Measurements from ENCODE around the gene BPIFB2.

BPIFB2 gene

DNA sequence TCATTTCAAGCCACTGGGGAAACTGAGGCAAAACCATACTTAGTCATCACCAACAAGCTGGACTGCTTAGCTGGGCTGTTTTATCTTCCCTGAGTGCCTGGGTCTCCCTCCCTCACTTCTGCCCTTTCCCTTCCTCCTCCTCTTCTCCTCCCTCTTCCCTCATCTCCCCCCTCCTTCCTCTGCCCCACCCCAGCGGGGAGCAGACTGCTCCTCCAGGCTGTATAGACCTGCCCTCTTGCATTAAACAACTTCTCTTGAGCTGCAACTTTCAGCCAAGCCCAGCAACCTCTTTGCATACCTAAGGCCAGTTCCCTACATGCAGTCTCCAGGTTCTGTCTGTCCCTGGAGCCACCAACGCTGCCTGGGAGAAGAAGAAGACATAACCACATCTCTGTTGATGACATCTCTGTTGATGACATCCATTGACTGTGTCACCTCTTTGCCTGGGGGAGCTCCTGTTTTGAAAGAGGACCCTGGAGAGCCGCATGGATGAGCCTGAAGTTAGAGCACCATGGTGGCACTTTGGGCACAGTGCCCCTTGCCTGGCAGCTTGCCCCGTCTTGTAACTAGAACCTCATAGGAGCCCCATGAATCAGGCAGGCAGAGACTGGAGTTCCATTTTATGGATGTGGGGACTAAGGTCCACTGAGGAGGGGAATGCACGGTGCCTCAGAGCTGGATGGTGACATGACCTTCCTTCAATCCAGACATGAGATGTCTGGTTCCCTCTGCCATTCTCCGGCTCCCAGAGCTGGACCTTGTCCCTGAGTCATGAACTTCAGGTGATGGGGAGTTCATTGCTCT is 16.1 kb downstream of the BPIFB2 start:
- no peak for DNase-seq

DNA sequence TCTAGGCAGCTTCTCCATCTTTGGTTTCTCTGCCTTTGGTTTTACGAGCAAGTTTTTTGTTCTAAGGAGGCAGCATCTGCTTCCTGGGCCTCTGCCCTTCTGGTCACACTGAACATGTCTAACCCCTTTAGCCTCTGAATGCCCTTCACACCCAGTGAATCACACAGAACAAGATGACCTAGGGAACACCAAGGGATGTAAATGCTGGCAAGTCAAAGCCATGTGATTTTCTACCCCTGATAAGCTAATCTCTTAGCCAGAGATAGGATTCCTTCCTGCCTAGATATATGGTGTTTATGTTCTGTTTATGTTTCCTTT is 16.7 kb downstream of the BPIFB2 start:
- DNase-seq, result no peak

DNA sequence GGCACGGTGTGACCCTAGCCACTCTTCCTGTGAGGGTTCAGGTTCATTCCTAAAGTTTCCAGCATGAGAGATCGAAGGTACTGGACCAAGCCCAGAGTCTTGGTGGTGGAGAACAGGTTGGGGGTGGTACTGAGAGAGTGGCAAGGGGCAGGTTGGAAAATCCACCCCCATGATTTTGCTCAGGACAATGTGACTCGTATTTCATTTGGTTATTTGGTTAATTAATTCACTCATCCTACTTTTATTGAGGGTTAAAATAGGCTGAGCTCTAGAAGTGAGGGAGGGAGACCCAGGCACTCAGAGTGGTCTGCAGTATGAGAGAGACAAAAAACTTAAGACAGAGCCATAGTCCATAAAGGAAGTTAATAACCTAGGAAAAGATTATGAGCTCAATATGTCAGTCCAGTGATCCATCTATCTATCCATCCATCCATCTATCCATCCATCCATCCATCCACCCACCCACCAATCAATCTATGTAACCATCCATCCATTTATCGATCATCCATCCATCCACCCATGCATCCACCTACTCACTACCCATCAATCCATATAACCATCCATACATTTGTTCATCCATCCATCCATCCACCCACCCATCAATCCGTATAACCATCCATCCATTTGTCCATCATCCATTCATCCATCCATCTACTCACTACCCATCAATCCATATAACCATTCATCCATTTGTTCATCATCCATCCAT is 17.3 kb downstream of the BPIFB2 start:
- no peak for DNase-seq

DNA sequence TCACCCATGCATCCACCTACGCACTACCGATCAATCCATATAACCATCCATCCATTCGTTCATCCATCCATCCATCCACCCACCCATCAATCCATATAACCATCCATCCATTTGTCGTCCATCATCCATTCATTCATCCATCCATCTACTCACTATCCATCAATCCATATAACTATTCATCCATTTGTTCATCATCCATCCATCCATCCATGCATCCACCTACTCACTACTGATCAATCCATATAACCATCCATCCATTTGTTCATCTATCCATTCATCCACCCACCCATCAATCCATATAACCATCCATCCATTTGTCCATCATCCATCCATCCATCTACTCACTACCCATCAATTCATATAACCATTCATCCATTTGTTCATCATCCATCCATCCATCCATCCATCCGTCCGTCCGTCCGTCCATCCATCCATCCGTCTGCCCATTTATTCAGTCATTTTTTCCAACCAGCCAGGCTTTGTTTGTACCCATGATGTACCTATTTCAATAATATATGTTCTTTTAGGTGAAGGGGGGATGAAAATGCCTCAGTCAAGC is 17.9 kb downstream of the BPIFB2 start:
- DNase-seq, result no peak

DNA sequence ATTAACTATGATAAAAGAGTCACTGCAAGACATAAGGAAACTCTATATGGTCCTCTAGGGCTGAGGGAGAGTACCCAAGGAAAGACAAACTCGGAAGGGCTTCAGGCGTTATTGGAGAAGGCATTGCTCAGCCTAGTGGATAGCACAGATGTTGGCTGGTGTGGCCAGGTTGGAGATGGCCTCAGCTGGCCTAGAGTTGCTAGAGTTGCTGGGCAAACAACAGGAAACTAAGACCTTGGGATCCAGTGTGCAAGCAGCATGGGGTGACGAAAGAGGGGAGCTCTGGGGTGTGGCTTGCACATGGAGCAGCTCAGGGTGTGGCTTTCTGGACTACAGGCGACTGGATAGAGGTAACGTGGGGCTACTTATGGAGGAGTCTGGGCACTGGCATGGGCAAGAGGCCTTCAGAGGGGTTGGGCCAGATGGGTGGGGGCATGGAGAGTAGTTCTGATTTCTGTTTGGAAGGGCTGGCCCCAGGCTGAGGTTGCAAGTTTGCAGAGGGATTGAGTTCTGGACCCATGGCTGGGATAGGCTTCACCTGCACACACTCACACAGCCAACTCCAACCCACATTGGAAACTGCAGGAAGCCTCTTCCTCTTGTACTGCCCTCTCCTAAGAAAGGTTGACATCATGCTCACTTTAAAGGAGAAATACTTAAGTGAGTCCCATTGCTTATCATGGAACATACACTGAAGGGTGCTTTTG is 18.7 kb downstream of the BPIFB2 start:
- no peak for DNase-seq

DNA sequence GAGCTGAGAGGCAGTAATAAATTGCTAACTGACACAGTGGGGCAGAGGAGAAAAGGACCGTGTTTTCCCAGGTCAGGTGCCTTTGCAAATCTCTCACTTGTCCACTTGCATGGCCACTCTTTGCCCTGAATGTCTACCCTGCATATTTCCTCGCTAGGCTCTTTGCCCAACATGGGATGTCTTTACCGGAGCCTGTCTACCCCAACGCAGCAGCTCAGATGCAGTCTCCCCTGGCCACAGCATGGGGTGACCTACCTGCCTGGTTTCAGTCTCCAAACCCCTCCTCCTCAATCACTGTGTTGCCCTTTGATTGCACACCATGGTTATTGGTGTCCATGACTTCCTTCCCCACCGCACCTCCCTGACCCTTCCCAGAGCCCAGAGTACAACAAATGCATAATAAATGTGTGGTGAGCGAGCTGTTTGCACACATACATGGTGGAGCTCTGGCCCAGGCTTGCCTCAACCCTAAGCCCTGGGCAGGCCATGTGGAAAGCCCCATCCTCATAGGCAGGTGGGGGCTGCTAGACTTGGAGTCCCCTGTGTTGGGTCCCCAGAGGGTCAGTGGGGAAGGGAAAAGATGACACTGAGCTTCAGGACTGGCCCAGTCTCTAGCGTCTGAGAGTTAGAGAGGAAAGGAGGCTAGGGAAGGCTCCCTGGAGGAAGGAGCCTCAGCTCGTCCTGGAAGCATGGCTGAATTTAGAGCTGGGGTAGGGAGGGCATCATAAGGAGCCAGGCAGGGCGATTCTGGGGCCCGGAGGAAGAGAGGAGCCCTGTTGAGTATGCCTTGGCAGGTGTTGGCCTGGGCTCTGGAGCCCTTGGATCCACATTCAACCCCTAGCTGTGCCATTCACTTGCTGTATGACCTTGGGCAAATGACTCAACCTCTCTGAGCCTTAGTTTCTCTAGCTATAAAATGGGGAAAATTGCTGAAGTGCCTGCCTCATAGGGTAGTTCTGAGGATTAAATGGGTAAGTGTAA is 19.6 kb downstream of the BPIFB2 start:
- no peak for DNase-seq

DNA sequence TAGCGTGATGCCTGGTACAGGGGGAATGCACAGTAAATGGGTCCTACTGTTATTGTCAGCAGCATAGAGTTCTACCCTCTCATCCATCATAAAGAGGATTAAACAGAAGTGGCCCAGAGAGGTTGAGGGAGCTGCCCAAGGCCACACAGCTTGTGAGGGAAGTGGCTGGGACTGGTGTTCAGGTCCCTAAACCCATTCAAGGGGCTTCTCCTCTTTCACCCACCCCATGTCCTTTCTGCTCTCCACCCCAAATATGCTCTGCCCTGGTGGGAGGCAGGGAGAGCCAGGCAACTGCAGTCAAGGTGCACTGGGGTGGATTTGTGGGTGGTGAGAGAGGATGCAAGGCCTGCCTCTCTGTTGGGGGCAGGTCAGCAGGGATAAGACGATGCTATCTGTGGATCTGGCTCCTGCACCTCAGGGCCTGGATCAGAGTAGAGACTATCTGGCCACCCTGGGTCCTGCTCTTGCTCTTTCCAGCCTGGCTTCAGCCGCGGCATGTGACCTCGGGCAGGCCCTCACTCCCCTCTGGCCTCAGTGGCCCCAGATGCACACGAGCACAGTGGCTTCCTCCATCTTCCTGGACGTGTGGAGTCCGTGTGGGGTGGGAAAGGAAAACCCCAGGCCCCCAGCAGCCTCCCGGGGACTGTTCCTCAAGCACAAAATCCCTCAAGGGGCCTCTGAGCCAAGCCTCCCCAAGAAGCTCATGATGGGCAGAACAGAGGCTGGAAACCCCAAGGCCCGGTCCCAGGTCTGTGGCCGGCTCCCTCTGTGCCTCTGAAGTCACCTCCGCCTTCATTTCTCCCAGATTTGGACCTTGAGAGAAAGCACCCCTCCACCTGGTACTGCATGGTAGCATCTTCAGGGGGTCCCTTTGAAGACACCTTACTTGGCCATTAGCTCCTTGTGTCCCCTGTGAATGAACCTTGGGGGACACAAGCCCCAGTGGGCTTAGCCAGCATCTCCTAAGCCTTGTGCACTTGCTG is 20.6 kb downstream of the BPIFB2 start:
- no peak for DNase-seq

DNA sequence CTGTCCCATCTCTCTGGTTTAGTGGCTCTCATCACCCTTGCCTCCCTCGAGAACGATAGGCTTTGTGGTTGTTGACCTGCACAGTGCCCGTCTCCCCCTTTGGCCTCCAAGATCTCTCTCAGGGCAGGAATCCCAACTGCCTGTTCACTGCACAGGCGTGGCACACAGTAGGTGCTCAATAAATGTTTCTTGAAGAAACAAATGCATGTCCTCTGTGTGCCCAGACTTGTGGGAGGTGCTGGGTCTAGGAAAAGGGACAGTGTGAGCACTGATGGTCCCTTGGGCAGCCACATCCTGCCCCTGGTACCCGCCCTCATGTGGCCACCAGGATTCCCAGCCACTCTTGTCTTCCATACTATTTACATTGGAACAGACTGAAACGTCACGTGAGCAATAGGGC is 21.4 kb downstream of the BPIFB2 start:
- DNase-seq, result no peak

DNA sequence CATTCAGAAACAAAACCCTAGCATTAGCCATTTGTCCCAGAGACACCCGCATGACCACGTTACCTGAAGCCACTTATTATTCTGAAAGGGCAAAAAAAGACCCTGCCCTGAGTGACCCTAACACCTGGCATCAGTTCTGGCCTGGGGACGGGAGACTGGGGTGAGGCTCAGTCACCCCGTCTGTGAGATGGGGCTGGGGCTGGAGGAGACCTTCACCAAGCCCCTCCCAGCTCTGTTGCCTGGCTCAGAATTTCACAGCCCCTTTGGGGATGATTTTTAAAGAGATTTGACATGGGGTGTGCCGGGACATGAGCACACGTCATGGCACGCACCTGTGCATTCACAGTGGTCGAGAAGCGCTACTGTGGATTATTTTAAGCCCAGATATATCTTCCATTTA is 22.6 kb downstream of the BPIFB2 start:
- no peak for DNase-seq

DNA sequence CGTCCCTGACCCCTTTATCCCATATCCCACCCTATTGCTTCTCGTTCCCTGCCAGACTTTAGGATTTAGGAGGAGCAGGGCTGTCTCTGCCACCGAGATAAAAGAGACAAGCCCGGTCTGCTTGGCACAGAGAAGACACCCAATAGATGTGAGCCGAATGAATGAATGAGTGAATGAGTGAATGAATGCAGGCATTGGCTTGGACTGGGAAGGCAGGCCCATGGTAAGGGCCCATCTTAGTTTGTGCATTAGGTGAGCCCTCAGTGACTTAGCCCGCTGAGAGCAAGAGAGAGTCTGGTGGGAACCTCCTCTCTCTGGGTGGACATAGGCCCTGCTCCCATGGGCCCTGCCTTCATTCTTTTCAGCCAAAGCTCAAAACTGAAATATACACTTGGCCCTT is 23.1 kb downstream of the BPIFB2 start:
- DNase-seq, result no peak

DNA sequence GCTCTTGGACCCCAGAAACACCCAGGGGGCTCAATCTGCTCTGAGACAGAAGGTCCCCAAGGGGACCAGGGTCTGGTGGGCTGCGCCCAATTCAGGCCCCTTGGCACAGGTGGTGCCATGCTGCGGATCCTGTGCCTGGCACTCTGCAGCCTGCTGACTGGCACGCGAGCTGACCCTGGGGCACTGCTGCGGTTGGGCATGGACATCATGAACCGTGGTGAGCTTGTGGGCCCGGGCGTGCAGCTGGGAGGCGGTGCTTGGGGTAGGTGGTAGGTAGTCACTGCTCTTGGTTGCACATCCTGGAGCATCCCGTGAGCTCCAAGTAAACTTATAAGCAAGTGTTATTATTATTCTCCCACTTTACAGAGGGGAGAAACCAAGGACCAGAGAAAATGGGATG is 24.0 kb downstream of the BPIFB2 start, which contains the start of gene BPIFB6:
Gene BPIFB6, plus strand, starts transcription at position 118 of the 400 bp plus-strand sequence. Its CDS starts 0 bp downstream, at position 118.
- DNase-seq, result no peak

DNA sequence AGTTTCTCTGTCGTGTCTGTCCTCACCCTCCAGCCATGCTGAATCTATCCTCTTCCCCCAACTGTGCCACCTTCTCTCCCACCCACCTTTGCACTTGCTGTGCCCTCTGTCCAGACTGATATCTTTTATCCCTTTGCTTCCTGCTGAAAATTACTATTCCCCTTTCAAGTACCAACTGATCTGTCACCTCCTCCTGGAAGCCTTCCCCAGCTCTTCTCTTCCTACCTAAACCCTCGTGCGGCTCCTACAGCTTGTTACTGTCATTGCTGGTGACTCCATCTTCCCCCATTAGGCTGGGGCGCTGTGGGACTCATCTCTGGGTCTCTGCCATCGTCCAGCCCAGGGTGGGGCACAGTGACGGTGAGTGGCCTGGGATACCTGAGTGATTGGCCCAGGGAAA is 25.1 kb downstream of the BPIFB2 start:
- no peak for DNase-seq

DNA sequence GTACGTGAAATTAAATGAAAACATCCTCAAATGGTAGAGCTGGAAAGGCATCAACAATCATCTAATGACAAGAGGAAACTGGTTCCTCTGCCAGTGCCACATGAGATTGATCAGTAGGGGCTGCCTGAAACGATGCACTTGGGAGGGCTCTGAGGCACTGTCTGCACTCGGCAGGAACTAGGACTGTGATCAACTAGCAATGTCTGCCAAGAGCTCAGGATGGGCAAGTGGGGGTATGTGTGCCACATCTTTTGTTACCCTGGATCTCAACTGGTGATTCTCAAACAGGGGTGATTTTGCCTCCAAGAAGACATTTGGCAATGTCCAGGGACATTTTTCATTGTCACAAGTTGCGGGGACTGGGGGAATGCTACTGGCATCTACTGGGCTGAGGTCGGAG is 25.9 kb downstream of the BPIFB2 start:
- DNase-seq, result no peak

DNA sequence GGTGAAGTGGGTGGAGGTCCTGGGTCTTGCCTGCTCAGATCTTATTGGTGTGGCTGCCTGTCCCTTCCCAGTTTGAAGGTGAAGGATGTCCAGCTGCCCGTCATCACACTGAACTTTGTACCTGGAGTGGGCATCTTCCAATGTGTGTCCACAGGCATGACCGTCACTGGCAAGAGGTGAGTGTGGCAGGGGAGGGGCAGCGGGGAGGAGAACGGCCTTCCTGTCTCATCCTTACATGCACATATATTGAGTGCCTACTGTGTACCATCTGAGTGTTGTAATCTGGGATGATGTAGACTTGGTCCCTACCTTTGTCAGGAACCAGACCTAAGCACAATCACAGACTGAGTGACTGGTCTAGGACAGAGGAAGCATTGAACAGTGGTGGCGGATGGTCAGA is 26.6 kb downstream of the BPIFB2 start:
- no peak for DNase-seq

DNA sequence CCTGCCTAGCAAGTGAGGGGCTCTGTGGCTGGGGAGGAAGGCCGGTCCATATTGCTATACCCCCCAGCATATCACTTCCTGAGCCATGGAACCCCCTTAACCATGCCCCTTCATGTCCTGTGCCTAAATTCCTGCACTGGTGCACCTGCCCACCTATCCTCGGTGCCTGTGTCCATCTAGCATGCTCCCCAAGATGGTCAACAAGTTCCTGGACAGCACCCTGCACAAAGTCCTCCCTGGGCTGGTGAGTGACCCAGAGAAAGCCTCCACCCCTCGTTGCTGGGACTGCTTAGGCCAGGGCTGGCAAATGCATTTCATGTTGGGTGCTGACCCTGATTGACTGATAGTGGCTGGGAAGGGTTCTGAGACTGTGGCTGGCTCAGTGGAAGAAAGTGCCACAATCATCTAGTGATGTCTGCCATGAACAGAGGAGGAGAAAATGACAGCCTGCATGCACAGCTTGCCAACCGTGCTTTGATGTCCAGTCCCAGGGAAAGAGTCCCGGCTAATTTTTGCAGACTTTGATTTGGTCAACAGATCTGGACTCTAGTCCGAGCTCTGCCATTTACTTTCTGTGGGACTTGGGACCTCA is 27.5 kb downstream of the BPIFB2 start:
- DNase-seq, result no peak

DNA sequence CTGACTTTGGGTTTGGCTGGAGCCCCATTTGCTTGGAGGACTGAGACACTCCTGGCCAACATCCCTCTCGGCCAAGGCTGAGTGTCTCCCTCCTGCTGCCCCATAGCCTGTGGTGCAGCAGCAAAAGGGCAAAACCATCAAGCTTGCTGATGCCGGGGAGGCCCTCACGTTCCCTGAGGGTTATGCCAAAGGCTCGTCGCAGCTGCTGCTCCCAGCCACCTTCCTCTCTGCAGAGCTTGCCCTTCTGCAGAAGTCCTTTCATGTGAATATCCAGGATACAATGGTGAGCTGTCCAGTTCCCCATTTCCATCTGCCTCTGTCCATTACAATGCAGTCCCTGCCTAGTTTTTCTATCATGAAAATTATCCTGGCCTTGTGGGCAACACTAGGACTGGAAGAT is 30.0 kb downstream of the BPIFB2 start:
- DNase-seq, result no peak

DNA sequence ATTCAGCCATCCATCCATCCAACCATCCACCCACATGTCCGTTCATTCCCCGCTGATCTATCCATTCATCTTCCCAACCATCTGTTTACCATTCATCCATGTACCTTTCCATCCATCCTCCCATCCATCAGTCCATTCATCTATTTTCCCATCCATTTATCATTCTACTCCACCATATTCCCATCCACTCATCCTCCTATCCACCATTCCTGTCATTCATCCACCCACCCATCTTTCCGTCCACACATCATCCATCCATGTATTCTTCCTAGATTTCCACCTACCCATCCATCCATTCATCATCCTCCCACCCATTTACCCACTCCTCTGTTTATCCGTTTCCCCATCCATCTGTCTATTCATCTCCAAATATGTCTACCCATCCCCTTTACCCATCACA is 30.7 kb downstream of the BPIFB2 start:
- DNase-seq, result no peak

DNA sequence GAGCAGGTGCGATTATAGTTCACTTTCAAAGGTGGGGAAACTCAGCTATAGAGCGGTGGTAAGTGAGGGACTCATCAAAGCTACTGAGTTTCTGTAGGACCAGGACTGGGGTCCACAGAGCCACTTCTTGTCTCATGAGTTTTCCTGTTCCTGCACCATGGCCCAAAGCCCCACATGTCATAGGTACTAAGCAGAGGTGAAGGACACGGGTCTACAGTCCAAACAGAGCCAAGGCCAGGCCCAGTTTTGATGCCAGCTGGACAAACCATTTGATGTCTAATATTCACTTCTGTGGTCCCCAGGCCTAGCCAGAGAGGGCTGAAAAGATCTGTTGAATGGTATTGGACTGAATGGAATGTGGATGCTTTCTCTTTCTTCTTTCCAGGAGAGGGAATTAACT is 34.9 kb downstream of the BPIFB2 start:
- DNase-seq, result no peak

DNA sequence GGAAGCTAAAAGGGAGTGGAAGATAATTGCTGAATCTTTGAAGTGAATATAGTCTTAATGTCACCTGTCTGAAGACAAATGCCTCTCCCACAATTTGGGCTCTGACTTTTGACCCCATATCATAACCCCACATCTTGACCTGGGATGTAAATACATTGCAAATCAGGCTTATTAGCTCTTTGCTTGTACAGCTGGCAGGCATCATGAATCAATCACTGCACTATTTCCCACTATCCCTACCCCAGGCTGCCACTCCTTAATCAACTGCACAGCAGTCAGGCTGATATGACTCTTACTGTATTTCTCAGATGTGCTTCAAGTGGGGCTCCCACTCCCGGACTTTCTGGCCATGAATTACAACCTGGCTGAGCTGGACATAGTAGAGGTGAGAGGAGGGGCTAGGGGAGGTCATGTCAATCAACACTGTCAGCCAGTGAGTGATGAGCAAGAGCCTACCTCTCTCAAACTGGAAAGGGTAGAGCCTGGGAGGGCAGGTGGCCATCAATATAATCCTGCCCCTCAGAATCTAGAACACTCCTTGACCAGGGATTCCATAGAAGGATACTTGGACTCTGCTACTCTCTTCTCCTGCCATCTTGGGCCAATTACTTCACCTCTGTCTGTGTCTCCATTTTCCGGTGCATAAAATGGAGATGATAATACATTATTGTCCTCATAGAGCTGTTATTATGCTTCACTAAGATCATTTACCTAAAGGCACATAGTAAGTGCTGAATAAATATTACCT is 35.7 kb downstream of the BPIFB2 start:
- DNase-seq, result no peak

DNA sequence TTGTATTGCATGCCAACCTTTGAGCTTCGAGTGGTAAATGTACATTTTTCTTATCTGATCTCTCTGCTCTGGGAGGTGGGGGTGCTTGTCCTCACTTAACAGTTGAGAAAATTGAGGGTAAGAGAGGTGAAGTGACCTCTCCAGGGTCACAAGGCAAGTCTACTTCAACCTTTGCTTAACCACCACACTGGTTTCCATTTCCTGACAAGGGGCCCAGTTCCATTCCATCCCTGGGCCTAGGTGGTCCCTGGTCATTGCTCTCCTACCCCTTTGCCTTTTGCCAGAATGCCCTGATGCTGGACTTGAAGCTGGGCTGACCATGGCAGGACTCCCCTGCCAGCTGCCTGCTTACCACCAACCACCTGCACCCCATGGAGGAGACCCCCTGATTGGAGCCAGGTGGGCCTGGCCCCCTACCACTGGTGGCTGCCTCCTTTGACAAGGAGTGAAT is 36.3 kb downstream of the BPIFB2 start:
- no peak for DNase-seq

Measured in DMS 273 treated with DMSO at 0.1 percent for 48 hours (cell line).